Stimulated activated CD4-positive, alpha-beta T cell treated with anti-CD3 and anti-CD28 coated beads, Interleukin-2, amount 100 ng/mL, for 48 hours (primary cell): ENCODE measurements around the gene ATP8B3.

ENCODE experiments used
- DNase-seq, 2 donors: peaks; one replicate each; pipeline ENCODE4 v3.0.0-alpha.2; 2020

ATP8B3 gene

DNA sequence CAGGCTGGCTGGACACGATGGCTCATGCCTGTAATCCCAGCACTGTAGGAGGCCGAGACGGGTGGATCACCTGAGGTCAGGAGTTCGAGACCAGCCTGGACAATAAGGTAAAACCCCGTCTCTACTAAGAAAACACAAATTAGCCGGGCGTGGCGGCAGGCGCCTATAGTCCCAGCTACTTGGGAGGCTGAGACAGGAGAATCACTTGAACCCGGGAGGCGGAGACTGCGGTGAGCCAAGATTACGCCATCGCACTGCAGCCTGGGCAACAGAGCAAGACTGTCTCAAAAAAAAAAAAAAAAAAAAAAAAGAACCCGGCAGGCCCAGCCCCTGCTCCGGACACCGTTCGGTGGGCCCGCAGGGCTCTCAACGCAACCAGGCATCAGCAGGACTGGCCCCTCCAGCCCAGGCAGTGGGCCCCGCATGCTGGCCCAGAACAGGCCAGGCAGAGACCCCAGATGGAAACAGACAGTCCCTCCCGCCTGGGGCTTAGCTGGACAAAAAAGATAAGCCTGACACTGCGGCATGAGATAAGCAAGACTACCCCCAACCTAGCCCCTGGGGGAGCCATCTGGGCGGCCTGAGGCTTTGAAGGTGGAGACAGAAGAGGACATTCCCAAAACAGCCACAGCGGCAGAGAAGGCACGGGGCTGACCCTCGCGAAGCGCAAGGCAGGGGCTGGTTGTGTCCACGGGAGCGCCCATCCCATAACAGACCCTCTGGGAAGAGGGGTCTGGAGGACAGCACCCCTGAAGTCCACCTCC is 24.6 kb upstream of the ATP8B3 start:
- no peak for DNase-seq

DNA sequence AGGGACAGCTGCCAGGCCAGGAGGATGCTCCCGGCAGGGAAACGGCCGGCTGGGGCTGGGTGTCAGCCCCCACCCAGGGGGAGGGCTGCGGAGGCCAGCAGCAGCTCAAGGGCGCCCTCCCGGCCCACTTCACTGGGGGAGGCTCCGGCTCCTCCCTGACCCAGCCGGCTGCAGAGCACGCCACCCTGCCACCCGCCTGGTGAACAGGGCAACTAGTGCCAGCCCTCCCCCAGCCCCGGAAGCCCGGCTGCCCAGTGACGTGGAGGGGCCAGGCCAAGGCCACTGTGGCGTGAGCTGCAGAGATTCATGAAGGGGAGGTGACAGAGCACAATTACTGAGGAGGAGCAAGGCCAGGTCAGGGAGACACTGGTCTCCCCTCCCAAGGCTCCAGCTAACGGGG is 21.5 kb upstream of the ATP8B3 start:
- no peak for DNase-seq

- DNase-seq: no peak
These were observed 20.1 kb upstream of the ATP8B3 start for GRCh38 chr19:1832046-1832663.

DNA sequence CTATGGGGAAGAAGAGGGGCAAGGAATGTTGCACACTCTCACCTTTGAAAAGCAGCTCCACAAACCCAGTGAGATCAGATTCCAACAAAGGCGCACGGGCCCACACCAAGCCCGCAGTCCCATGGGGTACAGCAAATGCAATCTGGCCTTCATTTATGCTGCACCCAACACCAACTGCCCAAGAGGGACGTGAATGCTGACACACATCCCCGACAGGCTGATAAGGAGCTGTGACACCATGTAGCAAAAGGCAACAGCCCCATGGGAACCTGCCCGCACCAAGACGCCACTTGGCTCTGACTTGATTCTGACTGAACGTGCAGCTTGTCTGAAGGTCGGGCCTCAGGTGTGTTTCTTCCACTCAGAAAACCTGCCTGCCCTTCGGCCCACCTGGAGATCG is 18.9 kb upstream of the ATP8B3 start:
- no peak for DNase-seq

DNA sequence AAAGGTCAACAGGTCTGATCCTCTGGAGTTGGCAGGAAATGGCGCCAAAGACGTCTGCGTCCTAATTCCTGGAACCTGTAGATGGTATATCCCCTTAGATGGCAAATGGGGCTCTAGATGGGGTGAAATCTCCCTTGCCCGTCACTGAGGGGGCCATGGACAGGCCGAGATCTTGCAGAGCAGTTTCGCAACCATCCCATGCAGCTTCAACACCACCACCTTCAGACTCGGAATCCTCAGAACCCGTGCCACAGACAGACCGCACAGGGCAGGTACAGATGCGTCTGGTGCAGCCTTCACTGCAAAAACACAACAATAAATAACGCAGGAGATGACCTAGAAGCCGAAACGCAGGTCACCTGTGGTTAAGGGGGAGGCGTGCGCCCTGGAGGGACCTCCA is 18.5 kb upstream of the ATP8B3 start:
- no peak for DNase-seq

DNA sequence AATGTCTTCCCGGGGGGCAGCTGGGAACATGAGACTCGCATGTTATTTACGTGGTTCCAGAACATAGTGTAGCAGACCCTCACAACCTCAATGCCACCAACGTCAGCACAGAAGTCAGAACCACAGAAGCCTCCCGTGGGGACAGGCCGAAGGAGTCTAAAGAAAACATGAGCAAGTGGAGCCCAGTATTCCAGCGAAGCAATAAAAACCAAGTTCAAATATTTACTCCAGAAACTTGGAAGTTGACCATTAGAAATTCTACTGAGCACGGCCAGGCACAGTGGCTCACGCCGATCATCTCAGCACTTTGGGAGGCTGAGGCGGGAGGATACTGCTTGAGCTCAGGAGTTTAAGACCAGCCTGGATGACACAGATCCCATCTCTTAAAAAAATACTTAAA is 17.9 kb upstream of the ATP8B3 start:
- no peak for DNase-seq

DNA sequence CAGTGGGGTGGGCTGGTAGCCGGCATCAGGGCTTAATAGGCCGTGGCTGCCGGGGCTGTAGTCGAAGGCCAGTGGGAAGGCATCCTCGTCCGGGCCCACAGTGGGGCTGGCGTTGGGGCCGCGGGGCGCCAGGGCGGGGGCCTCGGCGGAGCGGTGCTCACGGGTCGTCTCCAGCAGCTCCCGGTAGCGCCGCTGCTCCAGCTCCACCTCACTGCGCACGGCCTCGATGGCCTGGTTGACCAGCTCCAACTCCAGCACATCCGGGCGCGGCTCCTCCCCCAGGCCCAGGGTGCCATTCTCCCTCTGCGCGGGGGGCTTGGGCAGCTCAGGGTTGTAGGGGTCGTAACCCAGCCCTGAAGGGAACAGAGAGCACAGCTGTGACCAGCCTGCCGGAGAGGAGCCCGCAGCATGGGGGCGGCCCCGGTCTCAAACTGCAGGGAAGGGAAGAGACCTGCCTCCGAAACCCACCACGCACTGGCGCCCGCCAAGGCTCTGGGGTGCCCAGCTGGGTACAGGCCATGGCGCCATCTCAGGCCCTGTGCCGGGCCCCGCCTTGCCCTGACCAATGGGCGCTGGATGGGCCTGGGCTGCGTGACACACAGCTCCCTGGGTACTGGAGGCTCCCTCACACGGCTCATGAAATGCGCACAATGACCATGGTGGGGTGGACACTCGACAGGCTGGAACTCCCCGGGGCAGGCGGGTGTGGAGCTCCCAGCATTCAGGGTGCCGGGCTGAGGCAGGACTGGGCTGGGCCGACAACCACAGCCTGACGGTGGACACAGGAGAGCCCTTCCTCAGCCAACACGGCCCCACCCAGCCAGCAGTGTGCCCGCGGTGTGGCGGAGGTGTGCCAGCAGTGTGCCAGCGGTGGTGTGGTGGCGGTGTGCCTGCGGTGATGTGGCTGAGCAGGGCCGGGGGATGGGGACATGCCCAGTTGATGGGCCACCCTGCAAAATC is 16.5 kb upstream of the ATP8B3 start:
- no peak for DNase-seq

GRCh38 chr19:1827566-1828278 is 15.6 kb upstream of the ATP8B3 start:
- DNase-seq: no peak

DNA sequence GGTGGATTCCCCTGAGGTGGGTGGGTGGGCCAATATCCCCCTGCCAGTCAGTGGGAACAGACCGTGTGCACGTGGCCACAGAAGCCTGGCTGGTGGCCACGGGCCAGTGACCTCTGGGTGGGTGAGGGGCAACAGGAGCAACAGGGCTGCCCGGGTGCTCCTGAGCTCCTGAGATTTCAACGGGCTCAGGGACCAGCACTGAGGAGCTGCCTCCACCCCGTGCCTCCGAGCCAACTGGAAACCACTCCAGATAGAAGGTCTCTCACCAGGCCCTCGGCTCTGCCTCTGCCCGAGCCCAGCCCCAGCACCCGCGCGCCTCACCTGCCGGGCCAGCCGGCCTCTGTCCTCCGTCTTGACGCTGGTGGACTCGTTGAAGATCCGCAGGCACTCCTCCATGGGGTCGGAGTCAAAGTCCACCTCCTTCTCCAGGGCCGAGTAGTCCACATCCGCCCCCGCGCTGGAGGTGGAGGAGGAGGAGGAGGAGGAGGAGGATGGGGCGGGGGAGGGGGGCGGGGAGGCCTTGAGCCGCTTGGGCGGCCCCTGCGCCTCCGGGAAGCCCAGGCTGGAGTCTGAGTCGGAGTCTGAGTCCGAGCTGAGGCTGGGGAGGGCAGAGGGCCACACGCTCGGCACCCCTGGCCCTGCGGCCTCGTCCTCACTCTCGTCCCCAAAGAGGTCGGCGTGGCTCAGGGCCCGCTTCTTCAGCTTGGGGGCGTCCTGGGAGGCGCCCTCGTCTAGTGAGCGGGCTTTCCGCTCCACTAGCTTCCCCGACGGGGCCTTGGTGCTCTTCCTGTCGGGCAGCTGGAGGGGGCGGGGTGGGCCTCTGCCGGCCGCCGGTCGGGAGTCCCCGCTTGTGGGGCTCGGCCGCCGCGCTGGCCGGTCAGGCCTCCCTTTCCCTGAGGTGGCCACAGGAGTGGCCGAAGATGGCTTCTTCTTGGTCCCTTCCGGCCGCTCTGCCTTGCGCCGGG is 14.8 kb upstream of the ATP8B3 start:
- DNase-seq: no peak

DNA sequence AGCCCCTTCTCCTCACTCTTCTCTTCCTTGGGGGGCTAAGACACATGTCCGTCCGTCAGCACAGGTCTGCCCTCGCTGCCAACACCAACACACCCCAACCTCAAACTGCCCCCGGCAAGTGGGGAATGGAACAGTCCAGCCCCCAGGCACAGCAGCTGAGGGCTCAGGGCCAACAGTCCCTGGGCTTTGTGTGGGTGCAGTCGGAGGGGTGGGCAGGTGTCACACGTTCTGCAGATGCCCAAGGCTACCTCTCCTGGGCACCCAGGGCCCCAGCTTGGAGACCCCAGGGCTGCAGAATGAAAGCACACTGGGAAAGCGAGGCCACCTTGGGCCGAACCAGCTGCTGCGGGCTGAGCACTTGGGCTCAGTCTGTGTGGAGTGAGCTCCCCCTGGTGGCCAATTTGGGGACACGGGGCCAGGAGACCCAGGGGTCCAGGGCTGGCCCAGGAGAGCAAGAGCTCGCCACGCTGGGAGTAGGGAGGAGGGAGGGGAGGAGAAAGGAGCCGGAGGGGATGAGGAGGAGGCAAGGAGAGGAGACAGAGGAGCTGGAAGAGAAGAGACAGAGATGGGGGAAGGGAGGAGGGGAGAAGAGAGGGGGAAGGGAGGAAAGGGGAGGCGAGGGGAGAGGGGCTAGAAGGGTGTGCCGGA is 14.0 kb upstream of the ATP8B3 start:
- DNase-seq: peak; percentile 78 to 81

- no peak for DNase-seq
These were observed 12.2 kb upstream of the ATP8B3 start for GRCh38 chr19:1824252-1824622.

GRCh38 chr19:1823539-1824251 is 11.6 kb upstream of the ATP8B3 start:
- no peak for DNase-seq

DNA sequence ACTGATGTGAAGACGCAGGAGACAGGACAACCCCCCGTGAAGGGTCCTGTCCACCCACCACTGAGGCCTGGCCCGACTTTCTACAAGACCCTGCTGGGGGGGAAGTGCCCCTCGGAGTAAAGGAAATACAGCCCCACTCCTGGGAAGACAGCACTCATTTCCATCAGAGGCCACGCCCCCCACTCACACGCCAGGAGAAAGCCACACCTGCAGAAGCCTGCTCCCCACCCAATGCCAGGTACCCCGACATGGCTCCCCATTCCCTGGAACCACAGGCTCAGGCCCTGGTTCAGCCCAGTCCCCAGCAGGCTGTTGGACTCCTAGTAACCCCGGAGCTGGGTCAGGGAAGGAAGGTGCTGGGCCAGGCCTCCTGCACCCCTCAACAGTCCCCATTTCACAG is 10.9 kb upstream of the ATP8B3 start:
- DNase-seq: no peak

DNA sequence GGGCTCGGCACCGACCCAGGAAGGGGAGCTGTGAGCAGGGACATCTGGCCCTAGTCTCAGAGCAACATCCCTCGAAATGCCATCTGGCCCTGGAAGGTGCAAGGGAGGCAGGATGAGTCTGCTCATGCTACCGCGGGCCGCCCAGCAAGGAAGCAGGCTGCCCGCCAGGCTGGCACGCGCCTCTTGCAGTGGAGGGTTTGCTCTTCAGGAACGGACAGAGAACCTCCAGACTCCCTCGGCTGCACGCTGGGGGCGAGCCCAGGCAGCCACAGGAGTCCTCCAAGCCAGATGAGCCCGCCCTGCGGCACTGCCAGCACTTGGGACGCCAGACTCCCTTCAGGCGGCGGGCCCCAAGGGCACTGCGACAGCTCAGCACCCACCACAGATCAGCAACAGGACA is 10.1 kb upstream of the ATP8B3 start:
- DNase-seq: no peak

DNA sequence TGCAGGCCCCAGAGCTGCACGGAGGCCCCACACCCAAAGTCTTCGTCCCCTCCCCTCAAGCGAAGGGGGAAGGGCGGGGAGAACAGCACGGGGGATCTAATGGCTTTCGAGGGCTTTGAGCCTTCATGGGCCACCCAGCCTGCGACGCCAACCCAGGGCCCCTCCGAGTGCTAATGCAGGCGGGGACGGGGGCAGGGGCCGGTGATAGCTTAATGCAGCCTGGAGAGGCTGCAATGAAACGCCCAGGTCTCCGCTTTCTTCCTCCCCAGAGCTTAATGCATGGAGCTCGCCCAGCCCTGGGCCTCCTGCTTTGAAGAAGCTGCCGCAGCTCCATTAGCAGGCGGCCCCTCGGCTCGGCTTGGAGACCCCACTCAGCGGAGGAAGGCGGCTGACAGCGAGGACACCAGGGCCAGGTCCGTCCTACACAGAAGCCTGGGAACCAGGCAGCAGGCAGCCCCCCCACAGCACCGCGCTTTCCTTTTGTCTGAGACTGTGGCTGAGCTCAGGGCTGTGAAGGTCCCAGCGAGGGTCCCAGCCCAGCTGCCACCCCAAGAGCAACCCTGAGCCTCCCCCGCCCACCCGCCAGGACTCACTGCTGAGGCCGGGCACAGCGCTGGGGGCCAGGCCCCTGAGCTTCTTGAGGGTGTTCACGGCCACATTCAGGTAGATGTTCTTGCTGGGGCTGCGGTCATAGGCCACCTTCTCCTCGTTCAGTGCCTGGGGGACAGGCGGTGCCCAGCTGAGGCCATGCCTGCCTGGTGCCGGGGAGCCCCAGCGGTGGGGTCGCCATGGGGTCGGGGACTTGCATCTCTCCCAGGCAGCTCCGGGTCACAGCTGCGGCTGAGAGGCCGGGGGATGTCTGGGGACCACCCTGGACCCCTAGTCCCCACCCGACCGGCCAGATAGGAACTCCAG is 7.5 kb upstream of the ATP8B3 start:
- no peak for DNase-seq

GRCh38 chr19:1818549-1819195 is 6.6 kb upstream of the ATP8B3 start:
- DNase-seq: no peak

DNA sequence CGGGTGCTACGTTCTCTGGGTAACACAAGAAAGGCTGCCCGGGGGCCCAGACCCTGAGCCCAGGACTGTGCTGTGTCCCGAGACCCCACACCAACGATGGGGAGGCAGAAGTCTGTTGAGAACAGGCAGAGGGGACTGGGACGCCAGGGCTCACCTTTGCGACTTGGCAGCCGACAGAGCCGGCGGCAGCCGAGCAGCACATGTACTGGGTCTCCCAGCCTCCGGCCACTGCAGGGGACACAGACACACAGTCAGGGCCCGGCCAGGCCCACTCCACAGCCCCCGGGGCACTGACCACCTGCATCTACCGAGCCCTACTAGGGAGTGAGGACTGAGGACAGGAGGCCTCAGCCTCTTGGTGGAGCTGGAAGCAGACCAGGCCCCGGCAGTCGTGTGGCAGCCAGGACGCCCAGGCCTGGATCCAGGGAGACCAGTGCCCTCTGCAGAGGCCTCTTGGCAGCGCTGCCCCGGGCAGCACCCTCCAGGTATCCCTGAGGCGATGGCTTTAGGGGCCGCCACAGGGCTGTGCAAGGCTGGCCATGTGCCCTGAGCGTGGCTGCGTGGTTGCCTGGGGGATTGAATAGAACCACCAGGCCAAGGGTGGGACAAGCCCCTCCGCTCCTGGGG is 5.6 kb upstream of the ATP8B3 start:
- no peak for DNase-seq

GRCh38 chr19:1816530-1817298 is 4.6 kb upstream of the ATP8B3 start:
- DNase-seq: no peak
